SK-N-SH (cell line): Measurements from ENCODE around the gene TRAF4. TPM values are rescaled to one million over a fixed set of nuclear protein-coding genes. Genes with fewer than 3 reads are reported as not detected.
A peak's percentile ranks its signal among the peaks of the same experiment; 100 is the strongest.

ENCODE experiments used
- CTCF ChIA-PET: fragments of 300-600, 350-600 bp; formaldehyde crosslinking; extraction: SDS; loops from one replicate; lab custom pipeline; 2021; lab: Yijun Ruan, JAX
- POLR2A ChIA-PET: fragments of 350-600 bp; sonication (Branson Sonifier 250); formaldehyde crosslinking; extraction: SDS; loops from one replicate; lab custom pipeline; 2020; ENCODE audit warnings: antibody characterized with exemption, inconsistent platforms; lab: Yijun Ruan, JAX
- DNase-seq: peaks from one replicate; pipeline ENCODE4 v3.0.0; 2012
- H2AFZ ChIP-seq: fragments of 200-600 bp; sonication (generic); 2 replicates; pipeline ENCODE4 v1.8.1; 2016; ENCODE audit warnings: antibody characterized with exemption, mild to moderate bottlenecking, low read depth
- H3F3A ChIP-seq: fragments of 200-600 bp; sonication (generic); replicated peaks from 2 replicates; pipeline ENCODE3; 2016; ENCODE audit warnings: antibody characterized with exemption, mild to moderate bottlenecking; ENCODE audit not compliant: insufficient read depth
- H3K27ac ChIP-seq, 2 experiments: fragments of 200-500 bp in 1 of 2; fragments of 200-600 bp in 1 of 2; sonication (Bioruptor generic) in 1 of 2; sonication (generic), shearing (Covaris generic) in 1 of 2; 2 replicates each; pipeline versions ENCODE4 v1.5.1 to v1.6.1; 2014 to 2016; ENCODE audit warnings: low read depth in 2 of 2, inconsistent platforms in 1 of 2, low read length in 1 of 2, mild to moderate bottlenecking in 1 of 2, mixed read lengths in 1 of 2
- H3K27me3 ChIP-seq: fragments of 200-600 bp; sonication (generic), shearing (Covaris generic); 2 replicates; pipeline ENCODE4 v1.6.1; 2016; ENCODE audit warnings: mixed run types; ENCODE audit not compliant: insufficient read depth
- H3K36me3 ChIP-seq, 2 experiments: fragments of 200-500 bp in 1 of 2; fragments of 200-600 bp in 1 of 2; sonication (Bioruptor generic) in 1 of 2; sonication (generic) in 1 of 2; replicated peaks in 1 of 2; 2 replicates each; pipeline versions ENCODE3 to v1.5.1; 2014 to 2016; ENCODE audit warnings: low read length in 1 of 2, mild to moderate bottlenecking in 1 of 2; ENCODE audit not compliant: insufficient read depth in 2 of 2, control insufficient read depth in 1 of 2
- H3K4me1 ChIP-seq, 2 experiments: fragments of 200-500 bp in 1 of 2; fragments of 200-600 bp in 1 of 2; sonication (Bioruptor generic) in 1 of 2; sonication (generic), shearing (Covaris generic) in 1 of 2; 2 replicates each; pipeline versions ENCODE4 v1.5.1 to v1.6.1; 2014 to 2016; ENCODE audit warnings: low read depth in 1 of 2, low read length in 1 of 2, mixed run types in 1 of 2; ENCODE audit not compliant: insufficient read depth in 2 of 2, control insufficient read depth in 1 of 2
- H3K4me2 ChIP-seq: fragments of 200-600 bp; sonication (generic), shearing (Covaris generic); 2 replicates; pipeline ENCODE4 v1.6.1; 2017; ENCODE audit warnings: mixed run types
- H3K4me3 ChIP-seq, 2 experiments: fragments of 200-500 bp in 1 of 2; fragments of 200-600 bp in 1 of 2; sonication (Bioruptor generic) in 1 of 2; sonication (generic), shearing (Covaris generic) in 1 of 2; 2 replicates each; pipeline versions ENCODE4 v1.5.1 to v1.8.1; 2014 to 2016; ENCODE audit warnings: low read depth in 2 of 2, inconsistent platforms in 1 of 2, low read length in 1 of 2, mild to moderate bottlenecking in 1 of 2, mixed read lengths in 1 of 2, moderate library complexity in 1 of 2
- H3K79me2 ChIP-seq: fragments of 200-600 bp; sonication (generic); 2 replicates; pipeline ENCODE4 v1.8.1; 2017; ENCODE audit warnings: mild to moderate bottlenecking; ENCODE audit not compliant: insufficient read depth
- H3K9ac ChIP-seq: fragments of 200-600 bp; sonication (generic); 2 replicates; pipeline ENCODE4 v1.6.1; 2017; ENCODE audit warnings: mixed run types
- H3K9me2 ChIP-seq: fragments of 200-600 bp; sonication (generic); 2 replicates; pipeline ENCODE4 v1.6.1; 2017; ENCODE audit warnings: mixed run types
- H3K9me3 ChIP-seq: fragments of 200-600 bp; sonication (generic); 2 replicates; pipeline ENCODE4 v1.6.1; 2017; ENCODE audit warnings: mixed run types, mild to moderate bottlenecking, moderate library complexity
- H4K20me1 ChIP-seq: fragments of 200-600 bp; sonication (generic); 2 replicates; pipeline ENCODE4 v1.6.1; 2017; ENCODE audit warnings: mild to moderate bottlenecking, mixed run types; ENCODE audit not compliant: insufficient read depth
- CHD2 ChIP-seq: fragments of 150-350 bp; IDR thresholded peaks from 2 replicates; pipeline ENCODE4 v1.6.1; 2018; ENCODE audit warnings: low read length; ENCODE audit not compliant: partially characterized antibody
- ELF1 ChIP-seq: IDR thresholded peaks from 2 replicates; pipeline ENCODE4 v1.4.0; 2012
- FOXM1 ChIP-seq: IDR thresholded peaks from 2 replicates; pipeline ENCODE4 v1.4.0; 2012; ENCODE audit warnings: low read depth, mild to moderate bottlenecking
- MXI1 ChIP-seq: IDR thresholded peaks from 2 replicates; pipeline ENCODE4 v1.6.1; 2012; ENCODE audit warnings: mild to moderate bottlenecking, low read depth, low read length, improper control_type of control experiment
- RAD21 ChIP-seq: IDR thresholded peaks from 2 replicates; pipeline ENCODE4 v1.6.1; 2012; ENCODE audit warnings: mild to moderate bottlenecking, low read length
- RXRA ChIP-seq: IDR thresholded peaks from 2 replicates; pipeline ENCODE4 v1.4.0; 2012; ENCODE audit warnings: low read depth, mild to moderate bottlenecking, borderline replicate concordance
- SIN3A ChIP-seq: IDR thresholded peaks from 2 replicates; pipeline ENCODE4 v1.6.1; 2012; ENCODE audit warnings: low read depth, mild to moderate bottlenecking, low read length, moderate library complexity, borderline replicate concordance
- SMC3 ChIP-seq: IDR thresholded peaks from 2 replicates; pipeline ENCODE4 v1.6.1; 2012; ENCODE audit warnings: low read depth, low read length, improper control_type of control experiment
- TAF1 ChIP-seq: IDR thresholded peaks from 2 replicates; pipeline ENCODE4 v1.6.1; 2012; ENCODE audit warnings: low read depth, mild to moderate bottlenecking, low read length, moderate library complexity, borderline replicate concordance
- TCF12 ChIP-seq: IDR thresholded peaks from 2 replicates; pipeline ENCODE4 v1.4.0; 2012
- WGBS: methylation state at CpG from one replicate; pipeline ENCODE4 v1.1.6; 2017; ENCODE audit warnings: low lambda C conversion rate; 5-methylcytosine and 5-hydroxymethylcytosine counted together
- polyA plus RNA-seq, 3 experiments: library from polyadenylated mRNA; depleted of rRNA; stranded (reverse); fragments of >200 nt; gene quantifications; 2 replicates each; pipeline ENCODE4 v1.2.3, GENCODE V29; 2012
- TF ChIP-seq, protein P1 (sequence below): fragments of 150-350 bp; IDR thresholded peaks from 2 replicates; pipeline ENCODE4 v1.6.1; 2017; ENCODE audit warnings: antibody characterized with exemption, low read length, low read depth, borderline replicate concordance
- TF ChIP-seq, protein P2 (sequence below): fragments of 150-350 bp; IDR thresholded peaks from 2 replicates; pipeline ENCODE4 v1.6.1; 2016; ENCODE audit warnings: mild to moderate bottlenecking, low read depth, low read length
- TF ChIP-seq, protein P3 (sequence below): IDR thresholded peaks from 2 replicates; pipeline ENCODE4 v1.4.0; 2012; ENCODE audit warnings: low read depth
- TF ChIP-seq, protein P4 (sequence below): IDR thresholded peaks from 2 replicates; pipeline ENCODE4 v1.6.1; 2012; ENCODE audit warnings: mild to moderate bottlenecking, low read depth, low read length, moderate library complexity
- TF ChIP-seq, protein P5 (sequence below): fragments of 200-600 bp; sonication (generic); IDR thresholded peaks from 2 replicates; pipeline ENCODE4 v1.6.1; 2017; ENCODE audit warnings: antibody characterized with exemption, mild to moderate bottlenecking, moderate library complexity
- TF ChIP-seq, protein P6 (sequence below): IDR thresholded peaks from 2 replicates; pipeline ENCODE4; 2012
- TF ChIP-seq, protein P7 (sequence below): IDR thresholded peaks from 2 replicates; pipeline ENCODE4 v1.4.0; 2012; ENCODE audit warnings: low read depth, borderline replicate concordance

TRAF4 gene
- polyA plus RNA-seq, 1 of the 3 experiments (the other 2 are of a cell fraction) = 95.7 TPM

DNA sequence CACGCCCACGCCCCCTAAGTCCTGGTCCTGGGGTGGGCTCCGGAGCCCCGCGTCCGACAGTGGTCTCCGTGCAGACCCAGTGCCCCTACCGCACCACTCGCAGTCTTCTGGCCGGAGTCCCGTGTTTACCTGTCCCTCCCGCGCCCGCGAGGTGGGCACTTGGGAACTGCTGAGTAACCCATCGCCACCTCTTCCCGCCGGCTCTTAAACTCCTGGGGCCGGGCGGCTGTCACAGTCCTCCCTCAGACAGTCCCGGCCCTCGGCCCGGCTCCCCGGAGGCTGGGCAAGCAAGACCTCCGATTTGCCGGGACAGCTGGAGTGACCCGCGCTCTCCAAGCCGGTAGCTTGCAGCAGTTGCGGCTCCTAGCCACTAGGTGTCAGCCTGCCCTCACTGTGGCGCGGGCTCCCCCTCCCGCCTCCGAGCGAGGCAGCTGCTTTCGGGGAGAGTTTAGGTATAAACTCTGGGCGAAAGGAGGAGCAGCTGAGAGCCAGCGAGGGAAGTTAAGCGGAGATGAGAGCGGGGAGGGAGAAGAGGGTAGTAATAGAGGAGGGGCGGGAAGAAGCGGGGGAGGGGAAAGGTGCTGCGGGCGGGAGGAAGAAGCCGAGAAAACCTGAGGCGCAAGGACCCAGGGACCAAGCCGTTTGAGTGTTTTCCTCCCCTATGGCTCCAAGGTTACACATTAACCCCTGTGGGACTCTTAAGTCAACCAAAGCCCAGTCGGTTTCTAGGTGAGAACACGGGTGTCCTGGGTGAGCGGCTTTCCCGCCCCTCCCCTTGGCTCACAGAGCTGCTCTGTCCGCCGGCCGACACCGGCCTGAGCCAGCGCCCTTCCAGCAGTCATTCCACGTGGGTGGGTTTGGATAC, 17.0 kb upstream of the TRAF4 start:
- TF ChIP-seq TAF1 = 0 out of 2 replicates have a peak, but pooled peaks have one; percentile 35
- peak; percentile 90 for TF ChIP-seq SMC3
- TF ChIP-seq, protein P1, sequence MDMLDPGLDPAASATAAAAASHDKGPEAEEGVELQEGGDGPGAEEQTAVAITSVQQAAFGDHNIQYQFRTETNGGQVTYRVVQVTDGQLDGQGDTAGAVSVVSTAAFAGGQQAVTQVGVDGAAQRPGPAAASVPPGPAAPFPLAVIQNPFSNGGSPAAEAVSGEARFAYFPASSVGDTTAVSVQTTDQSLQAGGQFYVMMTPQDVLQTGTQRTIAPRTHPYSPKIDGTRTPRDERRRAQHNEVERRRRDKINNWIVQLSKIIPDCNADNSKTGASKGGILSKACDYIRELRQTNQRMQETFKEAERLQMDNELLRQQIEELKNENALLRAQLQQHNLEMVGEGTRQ = no peak
- TF ChIP-seq, protein P2, sequence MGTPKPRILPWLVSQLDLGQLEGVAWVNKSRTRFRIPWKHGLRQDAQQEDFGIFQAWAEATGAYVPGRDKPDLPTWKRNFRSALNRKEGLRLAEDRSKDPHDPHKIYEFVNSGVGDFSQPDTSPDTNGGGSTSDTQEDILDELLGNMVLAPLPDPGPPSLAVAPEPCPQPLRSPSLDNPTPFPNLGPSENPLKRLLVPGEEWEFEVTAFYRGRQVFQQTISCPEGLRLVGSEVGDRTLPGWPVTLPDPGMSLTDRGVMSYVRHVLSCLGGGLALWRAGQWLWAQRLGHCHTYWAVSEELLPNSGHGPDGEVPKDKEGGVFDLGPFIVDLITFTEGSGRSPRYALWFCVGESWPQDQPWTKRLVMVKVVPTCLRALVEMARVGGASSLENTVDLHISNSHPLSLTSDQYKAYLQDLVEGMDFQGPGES = no peak
- TF ChIP-seq, protein P3, sequence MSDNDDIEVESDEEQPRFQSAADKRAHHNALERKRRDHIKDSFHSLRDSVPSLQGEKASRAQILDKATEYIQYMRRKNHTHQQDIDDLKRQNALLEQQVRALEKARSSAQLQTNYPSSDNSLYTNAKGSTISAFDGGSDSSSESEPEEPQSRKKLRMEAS = no peak
- no peak for TF ChIP-seq RXRA
- no peak for TF ChIP-seq ELF1
- TF ChIP-seq CHD2 = peak; percentile 52
- TF ChIP-seq, protein P4, sequence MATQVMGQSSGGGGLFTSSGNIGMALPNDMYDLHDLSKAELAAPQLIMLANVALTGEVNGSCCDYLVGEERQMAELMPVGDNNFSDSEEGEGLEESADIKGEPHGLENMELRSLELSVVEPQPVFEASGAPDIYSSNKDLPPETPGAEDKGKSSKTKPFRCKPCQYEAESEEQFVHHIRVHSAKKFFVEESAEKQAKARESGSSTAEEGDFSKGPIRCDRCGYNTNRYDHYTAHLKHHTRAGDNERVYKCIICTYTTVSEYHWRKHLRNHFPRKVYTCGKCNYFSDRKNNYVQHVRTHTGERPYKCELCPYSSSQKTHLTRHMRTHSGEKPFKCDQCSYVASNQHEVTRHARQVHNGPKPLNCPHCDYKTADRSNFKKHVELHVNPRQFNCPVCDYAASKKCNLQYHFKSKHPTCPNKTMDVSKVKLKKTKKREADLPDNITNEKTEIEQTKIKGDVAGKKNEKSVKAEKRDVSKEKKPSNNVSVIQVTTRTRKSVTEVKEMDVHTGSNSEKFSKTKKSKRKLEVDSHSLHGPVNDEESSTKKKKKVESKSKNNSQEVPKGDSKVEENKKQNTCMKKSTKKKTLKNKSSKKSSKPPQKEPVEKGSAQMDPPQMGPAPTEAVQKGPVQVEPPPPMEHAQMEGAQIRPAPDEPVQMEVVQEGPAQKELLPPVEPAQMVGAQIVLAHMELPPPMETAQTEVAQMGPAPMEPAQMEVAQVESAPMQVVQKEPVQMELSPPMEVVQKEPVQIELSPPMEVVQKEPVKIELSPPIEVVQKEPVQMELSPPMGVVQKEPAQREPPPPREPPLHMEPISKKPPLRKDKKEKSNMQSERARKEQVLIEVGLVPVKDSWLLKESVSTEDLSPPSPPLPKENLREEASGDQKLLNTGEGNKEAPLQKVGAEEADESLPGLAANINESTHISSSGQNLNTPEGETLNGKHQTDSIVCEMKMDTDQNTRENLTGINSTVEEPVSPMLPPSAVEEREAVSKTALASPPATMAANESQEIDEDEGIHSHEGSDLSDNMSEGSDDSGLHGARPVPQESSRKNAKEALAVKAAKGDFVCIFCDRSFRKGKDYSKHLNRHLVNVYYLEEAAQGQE = peak; percentile 55; the same call in 1 of the 2 replicates
- TF ChIP-seq TCF12 = peak; percentile 52; the same call in 1 of the 2 replicates
- TF ChIP-seq MXI1 = peak; percentile 57
- peak; percentile 98 for TF ChIP-seq RAD21
- TF ChIP-seq, protein P5, sequence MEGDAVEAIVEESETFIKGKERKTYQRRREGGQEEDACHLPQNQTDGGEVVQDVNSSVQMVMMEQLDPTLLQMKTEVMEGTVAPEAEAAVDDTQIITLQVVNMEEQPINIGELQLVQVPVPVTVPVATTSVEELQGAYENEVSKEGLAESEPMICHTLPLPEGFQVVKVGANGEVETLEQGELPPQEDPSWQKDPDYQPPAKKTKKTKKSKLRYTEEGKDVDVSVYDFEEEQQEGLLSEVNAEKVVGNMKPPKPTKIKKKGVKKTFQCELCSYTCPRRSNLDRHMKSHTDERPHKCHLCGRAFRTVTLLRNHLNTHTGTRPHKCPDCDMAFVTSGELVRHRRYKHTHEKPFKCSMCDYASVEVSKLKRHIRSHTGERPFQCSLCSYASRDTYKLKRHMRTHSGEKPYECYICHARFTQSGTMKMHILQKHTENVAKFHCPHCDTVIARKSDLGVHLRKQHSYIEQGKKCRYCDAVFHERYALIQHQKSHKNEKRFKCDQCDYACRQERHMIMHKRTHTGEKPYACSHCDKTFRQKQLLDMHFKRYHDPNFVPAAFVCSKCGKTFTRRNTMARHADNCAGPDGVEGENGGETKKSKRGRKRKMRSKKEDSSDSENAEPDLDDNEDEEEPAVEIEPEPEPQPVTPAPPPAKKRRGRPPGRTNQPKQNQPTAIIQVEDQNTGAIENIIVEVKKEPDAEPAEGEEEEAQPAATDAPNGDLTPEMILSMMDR = peak; percentile 98
- TF ChIP-seq SIN3A = peak; percentile 85; the same call in 1 of the 2 replicates
- TF ChIP-seq, protein P6, sequence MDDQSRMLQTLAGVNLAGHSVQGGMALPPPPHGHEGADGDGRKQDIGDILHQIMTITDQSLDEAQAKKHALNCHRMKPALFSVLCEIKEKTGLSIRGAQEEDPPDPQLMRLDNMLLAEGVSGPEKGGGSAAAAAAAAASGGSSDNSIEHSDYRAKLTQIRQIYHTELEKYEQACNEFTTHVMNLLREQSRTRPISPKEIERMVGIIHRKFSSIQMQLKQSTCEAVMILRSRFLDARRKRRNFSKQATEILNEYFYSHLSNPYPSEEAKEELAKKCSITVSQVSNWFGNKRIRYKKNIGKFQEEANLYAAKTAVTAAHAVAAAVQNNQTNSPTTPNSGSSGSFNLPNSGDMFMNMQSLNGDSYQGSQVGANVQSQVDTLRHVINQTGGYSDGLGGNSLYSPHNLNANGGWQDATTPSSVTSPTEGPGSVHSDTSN = 0 out of 2 replicates have a peak, but pooled peaks have one; percentile 15
- TF ChIP-seq, protein P7, sequence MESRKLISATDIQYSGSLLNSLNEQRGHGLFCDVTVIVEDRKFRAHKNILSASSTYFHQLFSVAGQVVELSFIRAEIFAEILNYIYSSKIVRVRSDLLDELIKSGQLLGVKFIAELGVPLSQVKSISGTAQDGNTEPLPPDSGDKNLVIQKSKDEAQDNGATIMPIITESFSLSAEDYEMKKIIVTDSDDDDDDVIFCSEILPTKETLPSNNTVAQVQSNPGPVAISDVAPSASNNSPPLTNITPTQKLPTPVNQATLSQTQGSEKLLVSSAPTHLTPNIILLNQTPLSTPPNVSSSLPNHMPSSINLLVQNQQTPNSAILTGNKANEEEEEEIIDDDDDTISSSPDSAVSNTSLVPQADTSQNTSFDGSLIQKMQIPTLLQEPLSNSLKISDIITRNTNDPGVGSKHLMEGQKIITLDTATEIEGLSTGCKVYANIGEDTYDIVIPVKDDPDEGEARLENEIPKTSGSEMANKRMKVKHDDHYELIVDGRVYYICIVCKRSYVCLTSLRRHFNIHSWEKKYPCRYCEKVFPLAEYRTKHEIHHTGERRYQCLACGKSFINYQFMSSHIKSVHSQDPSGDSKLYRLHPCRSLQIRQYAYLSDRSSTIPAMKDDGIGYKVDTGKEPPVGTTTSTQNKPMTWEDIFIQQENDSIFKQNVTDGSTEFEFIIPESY = peak; percentile 55
- TF ChIP-seq FOXM1 = 0 out of 2 replicates have a peak, but pooled peaks have one; percentile 27
- CTCF ChIA-PET = interaction anchor here (0.5 to 11.1 kb wide), 67 partner anchors 8 to 916 kb away, joined by 3 to 612 read pairs (median 4); partner anchors contain the start of genes BLTP2, DHRS13, FAM222B and FLOT2

More for the DNA sequence above, 17.0 kb upstream of the TRAF4 start:
- peaks cover 16 to 37% of the 10 kb centered on the region in 2 experiments for H3K4me1 ChIP-seq
- H3K79me2 ChIP-seq = peaks cover 15% of the 10 kb centered on the region
- H3K27ac ChIP-seq = peak overlapping the region; percentile 72 to 97
- H3F3A ChIP-seq = peaks cover 60% of the 10 kb centered on the region
- peaks cover 23% of the 10 kb centered on the region for H4K20me1 ChIP-seq
- H3K36me3 ChIP-seq = peaks cover 24 to 28% of the 10 kb centered on the region in 2 experiments
- peak overlapping the region; percentile 81 for H2AFZ ChIP-seq
- H3K9me3 ChIP-seq = no peaks in the 10 kb centered on the region
- peak overlapping the region; percentile 99 for H3K4me2 ChIP-seq
- peak; percentile 88 for DNase-seq
- H3K9me2 ChIP-seq = no peaks in the 10 kb centered on the region
- peak overlapping the region; percentile 62 to 81 for H3K4me3 ChIP-seq
- H3K9ac ChIP-seq = peak overlapping the region; percentile 90
- POLR2A ChIA-PET = interaction anchor here (0.7 to 4.5 kb wide), 10 partner anchors 16 to 238 kb away, joined by 3 to 90 read pairs (median 4); partner anchors contain the start of genes DHRS13, FLOT2, PROCA1 and TRAF4
- no peaks in the 10 kb centered on the region for H3K27me3 ChIP-seq
- WGBS = under 1% methylated on average over 44 of the region's 57 CpGs
